Measurements from ENCODE around the gene DNAH17. TPM values are rescaled to one million over a fixed set of nuclear protein-coding genes. Genes with fewer than 3 reads are reported as not detected.

DNAH17 gene
- total and polyA plus RNA-seq, 2 of the 13 experiments (the other 11 are each of a cell fraction or from before 2014, with no cell fraction given) = 0.86 to 1.6 TPM

GRCh38 chr17:78493853-78494695, 83.1 kb downstream of the DNAH17 start:
- Histone ChIP-seq H3K9ac (ENCODE audit: insufficient read depth, low read depth, low read length) (no peak overlapping the region), H3K4me3 (replicated peaks in 1 of 3; ENCODE audit: insufficient read depth in 1 of 3, low read depth in 2 of 3, low read length in 3 of 3) (peak overlapping the region in 1 of 3 experiments; percentile 7; a peak in 1 of 6 replicates), H2AFZ (ENCODE audit: low read length) (no peak overlapping the region), H3K79me2 (ENCODE audit: insufficient read depth, low read length) (no peaks in the 10 kb centered on the region), H3K27ac (ENCODE audit: extremely low read length, insufficient read depth, low read length) (no peak overlapping the region), H3K36me3 (replicated peaks in 1 of 2; ENCODE audit: control insufficient read depth in 1 of 2, insufficient read depth in 2 of 2, low read length in 2 of 2) (no peaks in the 10 kb centered on the region), H4K20me1 (ENCODE audit: insufficient read depth, low read length) (no peaks in the 10 kb centered on the region), H3K9me3 (ENCODE audit: low read length) (no peaks in the 10 kb centered on the region), H3K4me1 (ENCODE audit: insufficient read depth, low read length) (peaks cover 32% of the 10 kb centered on the region), H3K4me2 (ENCODE audit: low read depth, low read length) (peak overlapping the region; percentile 24; the same call in 1 of the 2 replicates), H3K27me3 (ENCODE audit: control insufficient read depth in 1 of 2, insufficient read depth in 2 of 2, low read length in 2 of 2) (peaks cover 2 to 44% of the 10 kb centered on the region in 2 experiments; a peak in 4 of 5 replicates)
- 68% methylated on average over 26 of the region's 42 CpGs for WGBS (ENCODE audit: low lambda C conversion rate)
- in situ Hi-C loops (cut with HindIII; ENCODE audit: extremely low pct_ligation_motif_present, low pct_unique_long_range_greater_than_20kb) = loop anchor here (10.0 kb wide), 1 partner anchor 111 kb away; no protein-coding TSS in a partner anchor
- FAIRE-seq (no peak), ATAC-seq (no peak), DNase-seq (ENCODE audit: low spot score) (no peak)
- intact Hi-C loops (cut with micrococcal nuclease; ENCODE audit: unreplicated experiment) = loop anchor here (1.0 to 10.0 kb wide), 2 partner anchors 214 to 301 kb away; no protein-coding TSS in a partner anchor
- BruUV-seq (replicated peaks) = no TSS peak
- ChIA-PET POLR2A (no interaction called here), CTCF (ENCODE audit: low intra/inter-chr PET ratio, low total read pairs) (no interaction called here)
- no peak for TF ChIP-seq NR2C2 (CRISPR knock-in tag; IDR thresholded peaks at IDR 0.05; ENCODE audit: borderline replicate concordance)
- TF ChIP-seq ZSCAN30 (CRISPR knock-in tag; IDR thresholded peaks at IDR 0.05) = no peak
- no peak for TF ChIP-seq ARNT (IDR thresholded peaks at IDR 0.05)
- no peak for TF ChIP-seq MBNL3 (CRISPR knock-in tag; conservative IDR thresholded peaks at IDR 0.05)
- TF ChIP-seq, protein P1, sequence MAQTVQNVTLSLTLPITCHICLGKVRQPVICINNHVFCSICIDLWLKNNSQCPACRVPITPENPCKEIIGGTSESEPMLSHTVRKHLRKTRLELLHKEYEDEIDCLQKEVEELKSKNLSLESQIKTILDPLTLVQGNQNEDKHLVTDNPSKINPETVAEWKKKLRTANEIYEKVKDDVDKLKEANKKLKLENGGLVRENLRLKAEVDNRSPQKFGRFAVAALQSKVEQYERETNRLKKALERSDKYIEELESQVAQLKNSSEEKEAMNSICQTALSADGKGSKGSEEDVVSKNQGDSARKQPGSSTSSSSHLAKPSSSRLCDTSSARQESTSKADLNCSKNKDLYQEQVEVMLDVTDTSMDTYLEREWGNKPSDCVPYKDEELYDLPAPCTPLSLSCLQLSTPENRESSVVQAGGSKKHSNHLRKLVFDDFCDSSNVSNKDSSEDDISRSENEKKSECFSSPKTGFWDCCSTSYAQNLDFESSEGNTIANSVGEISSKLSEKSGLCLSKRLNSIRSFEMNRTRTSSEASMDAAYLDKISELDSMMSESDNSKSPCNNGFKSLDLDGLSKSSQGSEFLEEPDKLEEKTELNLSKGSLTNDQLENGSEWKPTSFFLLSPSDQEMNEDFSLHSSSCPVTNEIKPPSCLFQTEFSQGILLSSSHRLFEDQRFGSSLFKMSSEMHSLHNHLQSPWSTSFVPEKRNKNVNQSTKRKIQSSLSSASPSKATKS (CRISPR knock-in tag; IDR thresholded peaks at IDR 0.05) = no peak
- TF ChIP-seq, protein P2, sequence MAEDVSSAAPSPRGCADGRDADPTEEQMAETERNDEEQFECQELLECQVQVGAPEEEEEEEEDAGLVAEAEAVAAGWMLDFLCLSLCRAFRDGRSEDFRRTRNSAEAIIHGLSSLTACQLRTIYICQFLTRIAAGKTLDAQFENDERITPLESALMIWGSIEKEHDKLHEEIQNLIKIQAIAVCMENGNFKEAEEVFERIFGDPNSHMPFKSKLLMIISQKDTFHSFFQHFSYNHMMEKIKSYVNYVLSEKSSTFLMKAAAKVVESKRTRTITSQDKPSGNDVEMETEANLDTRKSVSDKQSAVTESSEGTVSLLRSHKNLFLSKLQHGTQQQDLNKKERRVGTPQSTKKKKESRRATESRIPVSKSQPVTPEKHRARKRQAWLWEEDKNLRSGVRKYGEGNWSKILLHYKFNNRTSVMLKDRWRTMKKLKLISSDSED (CRISPR knock-in tag; IDR thresholded peaks at IDR 0.05) = no peak
- no peak for TF ChIP-seq ATF3 (CRISPR knock-in tag; IDR thresholded peaks at IDR 0.05)
- no peak for TF ChIP-seq SYNCRIP (IDR thresholded peaks at IDR 0.05; ENCODE audit: insufficient read depth, low read depth, low read length)
- TF ChIP-seq ZSCAN25 (CRISPR knock-in tag; IDR thresholded peaks at IDR 0.05) = no peak
- no peak for TF ChIP-seq ZNF432 (CRISPR knock-in tag; IDR thresholded peaks at IDR 0.05; ENCODE audit: borderline replicate concordance)
- no peak for TF ChIP-seq HMG20B (CRISPR knock-in tag; conservative IDR thresholded peaks at IDR 0.05)
- no peak for TF ChIP-seq ZNF275 (CRISPR knock-in tag; IDR thresholded peaks at IDR 0.05; ENCODE audit: borderline replicate concordance)
- no peak for TF ChIP-seq SMAD1 (CRISPR knock-in tag; IDR thresholded peaks at IDR 0.05; ENCODE audit: borderline replicate concordance, low read depth)
- no peak for TF ChIP-seq NPAS2 (CRISPR knock-in tag; IDR thresholded peaks at IDR 0.05; ENCODE audit: borderline replicate concordance)
- TF ChIP-seq FOSL1 (CRISPR knock-in tag; IDR thresholded peaks at IDR 0.05; ENCODE audit: borderline replicate concordance) = no peak
- peak; percentile 3; the same call in 1 of the 2 replicates for TF ChIP-seq FOSL2 (CRISPR knock-in tag; IDR thresholded peaks at IDR 0.05)

All from HepG2 (cell line).